Stimulated activated CD4-positive, alpha-beta T cell treated with anti-CD3 and anti-CD28 coated beads, Interleukin-4, amount 100 ng/mL, for 24 hours (primary cell): Measurements from ENCODE around the gene MMP17.

ENCODE experiments used
- DNase-seq: peaks from one replicate; pipeline ENCODE4 v3.0.0-alpha.2; 2020

MMP17 gene

GRCh38 chr12:131896080-131896810, 68.1 kb downstream of the MMP17 start:
- peak; percentile 63 for DNase-seq

- no peak for DNase-seq
Measured at GRCh38 chr12:131896811-131897270, 68.6 kb downstream of the MMP17 start.

GRCh38 chr12:131897276-131897675, 69.1 kb downstream of the MMP17 start:
- no peak for DNase-seq

- no peak for DNase-seq
Measured at GRCh38 chr12:131897875-131898274, 69.7 kb downstream of the MMP17 start.

GRCh38 chr12:131900397-131900796, 72.2 kb downstream of the MMP17 start:
- no peak for DNase-seq
